CD8-positive, alpha-beta memory T cell (primary cell): Measurements from ENCODE around the gene PTPRJ. TPM values are rescaled to one million over a fixed set of nuclear protein-coding genes. Genes with fewer than 3 reads are reported as not detected.

Source experiments
- CTCF ChIA-PET: fragments of 350-600 bp; sonication (Branson Sonifier 250); formaldehyde crosslinking; loops from one replicate; lab custom pipeline; 2021; ENCODE audit warnings: antibody characterized with exemption; lab: Charles Lee
- POLR2A ChIA-PET: fragments of 350-600 bp; sonication (Branson Sonifier 250); formaldehyde crosslinking; loops from one replicate; lab custom pipeline; 2021; ENCODE audit warnings: antibody characterized with exemption; lab: Charles Lee
- DNase-seq, 5 donors: peaks; one replicate each; pipeline versions ENCODE4 v3.0.0 to v3.0.0-alpha.2; 2020 to 2022; ENCODE audit warnings: mixed read lengths in 1 of 5
- H3K27ac ChIP-seq: one replicate; pipeline ENCODE4 v1.7.0; 2013; ENCODE audit warnings: low read depth, mild to moderate bottlenecking, low read length, moderate library complexity
- H3K27me3 ChIP-seq: 2 replicates; pipeline ENCODE4 v1.7.0; 2013; ENCODE audit warnings: low read length, mild to moderate bottlenecking; ENCODE audit not compliant: insufficient read depth, poor library complexity, severe bottlenecking
- H3K36me3 ChIP-seq: 2 replicates; pipeline ENCODE4 v1.7.0; 2013; ENCODE audit warnings: mild to moderate bottlenecking, low read length, moderate library complexity; ENCODE audit not compliant: insufficient read depth
- H3K4me1 ChIP-seq: 2 replicates; pipeline ENCODE4 v1.7.0; 2013; ENCODE audit warnings: mild to moderate bottlenecking, low read length, moderate library complexity; ENCODE audit not compliant: insufficient read depth
- H3K4me3 ChIP-seq: 2 replicates; pipeline ENCODE4 v1.7.0; 2013; ENCODE audit warnings: mild to moderate bottlenecking, low read length
- H3K9me3 ChIP-seq: 2 replicates; pipeline ENCODE4 v1.7.0; 2013; ENCODE audit warnings: mild to moderate bottlenecking, low read length
- H3K27ac Mint-ChIP-seq, 8 donors: one replicate each; pipeline ENCODE4 v1.8.0; 2020 to 2021; ENCODE audit warnings: mixed read lengths in 8 of 8, mild to moderate bottlenecking in 6 of 8, inconsistent platforms in 3 of 8, moderate library complexity in 3 of 8
- H3K27me3 Mint-ChIP-seq, 2 donors: one replicate each; pipeline ENCODE4 v1.8.0; 2020 to 2021; ENCODE audit warnings: mixed read lengths in 2 of 2, mild to moderate bottlenecking in 1 of 2, moderate library complexity in 1 of 2
- H3K36me3 Mint-ChIP-seq, 3 donors: one replicate each; pipeline ENCODE4 v1.8.0; 2020 to 2021; ENCODE audit warnings: mixed read lengths in 3 of 3, inconsistent platforms in 1 of 3, mild to moderate bottlenecking in 1 of 3
- H3K4me1 Mint-ChIP-seq, 3 donors: one replicate each; pipeline ENCODE4 v1.8.0; 2020 to 2021; ENCODE audit warnings: mixed read lengths in 3 of 3, inconsistent platforms in 1 of 3, mild to moderate bottlenecking in 1 of 3
- H3K4me3 Mint-ChIP-seq, 7 donors: one replicate each; pipeline ENCODE4 v1.8.0; 2020 to 2021; ENCODE audit warnings: mixed read lengths in 7 of 7, mild to moderate bottlenecking in 6 of 7, moderate library complexity in 4 of 7, inconsistent platforms in 2 of 7
- H3K9me3 Mint-ChIP-seq, 5 donors: one replicate each; pipeline ENCODE4 v1.8.0; 2020 to 2022; ENCODE audit warnings: mixed read lengths in 5 of 5, mild to moderate bottlenecking in 3 of 5, moderate library complexity in 2 of 5, inconsistent platforms in 1 of 5
- polyA plus RNA-seq: library from polyadenylated mRNA; unstranded; fragments of 300-500 nt; fragmentation: Illumina TruSeq; gene quantifications from one replicate; pipeline ENCODE4 v1.2.3, GENCODE V29; 2021
- total RNA-seq, 2 experiments: library from RNA; stranded (reverse); gene quantifications; one replicate each; pipeline ENCODE4 v1.2.3, GENCODE V29; 2021

Gene PTPRJ
- total and polyA plus RNA-seq, 3 experiments from 2014 or later: 16.0 to 25.6 (median 25.1) TPM

GRCh38 chr11:47983464-47984397, 3.4 kb downstream of the PTPRJ start:
- H3K9me3 ChIP-seq: no peaks in the 10 kb centered on the region
- H3K27ac ChIP-seq: peak overlapping the region; percentile 44
- no peaks in the 10 kb centered on the region for H3K9me3 Mint-ChIP-seq
- peak overlapping the region; percentile 74 to 97 (median 89) for H3K27ac Mint-ChIP-seq
- CTCF ChIA-PET: interaction anchor here (0.9 to 2.2 kb wide), 4 partner anchors 13 to 126 kb away, joined by 3 to 6 read pairs (median 5); no protein-coding TSS in a partner anchor
- H3K4me3 ChIP-seq: peak overlapping the region; percentile 21
- H3K4me3 Mint-ChIP-seq: peak overlapping the region; percentile 66 to 91 (median 79)
- no peaks in the 10 kb centered on the region for H3K27me3 ChIP-seq
- H3K36me3 Mint-ChIP-seq: peaks cover 0 to 23% (median 2%) of the 10 kb centered on the region in 3 donors
- POLR2A ChIA-PET: interaction anchor here (0.6 to 1.5 kb wide), 4 partner anchors 18 to 48 kb away, joined by 3 to 7 read pairs (median 4); no protein-coding TSS in a partner anchor
- peaks cover 48% of the 10 kb centered on the region for H3K4me1 ChIP-seq
- no peaks in the 10 kb centered on the region for H3K36me3 ChIP-seq
- H3K4me1 Mint-ChIP-seq: peaks cover 54 to 67% (median 62%) of the 10 kb centered on the region in 3 donors
- no peaks in the 10 kb centered on the region for H3K27me3 Mint-ChIP-seq
- DNase-seq: no peak

GRCh38 chr11:47986219-47986618, 5.9 kb downstream of the PTPRJ start:
- POLR2A ChIA-PET: no interaction called here
- Mint-ChIP-seq H3K27ac (peak overlapping the region in 6 of 8 donors; percentile 35 to 82 (median 74)), H3K36me3 (peaks cover 0 to 23% (median 2%) of the 10 kb centered on the region in 3 donors), H3K4me1 (peaks cover 61 to 78% (median 77%) of the 10 kb centered on the region in 3 donors), H3K27me3 (no peaks in the 10 kb centered on the region), H3K4me3 (peak overlapping the region in 3 of 7 donors; percentile 18 to 61 (median 44)), H3K9me3 (no peaks in the 10 kb centered on the region)
- H3K4me1 ChIP-seq: peaks cover 46% of the 10 kb centered on the region
- CTCF ChIA-PET: no interaction called here
- peak overlapping the region; percentile 55 for H3K27ac ChIP-seq
- H3K36me3 ChIP-seq: no peaks in the 10 kb centered on the region
- H3K9me3 ChIP-seq: no peaks in the 10 kb centered on the region
- no peaks in the 10 kb centered on the region for H3K27me3 ChIP-seq
- no peak for DNase-seq
- no peak overlapping the region for H3K4me3 ChIP-seq

- no peaks in the 10 kb centered on the region for H3K9me3 Mint-ChIP-seq
- no peaks in the 10 kb centered on the region for H3K27me3 Mint-ChIP-seq
- Histone ChIP-seq H3K36me3 (no peaks in the 10 kb centered on the region), H3K27me3 (no peaks in the 10 kb centered on the region), H3K4me3 (no peak overlapping the region), H3K27ac (peak overlapping the region; percentile 55), H3K9me3 (no peaks in the 10 kb centered on the region), H3K4me1 (peaks cover 50% of the 10 kb centered on the region)
- no peak for DNase-seq
- H3K4me3 Mint-ChIP-seq: no peak overlapping the region
- ChIA-PET CTCF (no interaction called here), POLR2A (no interaction called here)
- peaks cover 64 to 80% (median 79%) of the 10 kb centered on the region in 3 donors for H3K4me1 Mint-ChIP-seq
- H3K36me3 Mint-ChIP-seq: peaks cover 0 to 22% (median 2%) of the 10 kb centered on the region in 3 donors
- peak overlapping the region in 6 of 8 donors; percentile 54 to 82 (median 74) for H3K27ac Mint-ChIP-seq
Measured at GRCh38 chr11:47986742-47987141, 6.4 kb downstream of the PTPRJ start.

GRCh38 chr11:47987310-47987709, 7.0 kb downstream of the PTPRJ start:
- no peaks in the 10 kb centered on the region for H3K36me3 ChIP-seq
- DNase-seq: no peak
- H3K36me3 Mint-ChIP-seq: peaks cover 0 to 17% (median 2%) of the 10 kb centered on the region in 3 donors
- H3K27me3 Mint-ChIP-seq: no peaks in the 10 kb centered on the region
- H3K27ac ChIP-seq: no peak overlapping the region
- H3K27ac Mint-ChIP-seq: peak overlapping the region; percentile 5 to 86 (median 60)
- ChIA-PET POLR2A (no interaction called here), CTCF (no interaction called here)
- H3K4me3 ChIP-seq: no peak overlapping the region
- peaks cover 58 to 79% (median 77%) of the 10 kb centered on the region in 3 donors for H3K4me1 Mint-ChIP-seq
- H3K4me3 Mint-ChIP-seq: peak overlapping the region in 3 of 7 donors; percentile 15 to 79 (median 33)
- H3K9me3 Mint-ChIP-seq: no peaks in the 10 kb centered on the region
- no peaks in the 10 kb centered on the region for H3K9me3 ChIP-seq
- peaks cover 49% of the 10 kb centered on the region for H3K4me1 ChIP-seq
- H3K27me3 ChIP-seq: no peaks in the 10 kb centered on the region

- no peak for DNase-seq
- H3K4me3 Mint-ChIP-seq: peak overlapping the region in 3 of 7 donors; percentile 33 to 73 (median 41)
Measured at GRCh38 chr11:47987781-47988180, 7.4 kb downstream of the PTPRJ start.

GRCh38 chr11:47989779-47990178, 9.4 kb downstream of the PTPRJ start:
- POLR2A ChIA-PET: no interaction called here
- H3K27ac Mint-ChIP-seq: peak overlapping the region in 7 of 8 donors; percentile 22 to 82 (median 40)
- H3K9me3 ChIP-seq: no peaks in the 10 kb centered on the region

More at GRCh38 chr11:47987781-47988180, 7.4 kb downstream of the PTPRJ start:
- CTCF ChIA-PET: no interaction called here
- H3K27ac ChIP-seq: no peak overlapping the region
- peak overlapping the region; percentile 54 to 89 (median 71) for H3K27ac Mint-ChIP-seq
- H3K36me3 Mint-ChIP-seq: peaks cover 0 to 15% (median 2%) of the 10 kb centered on the region in 3 donors
- no peaks in the 10 kb centered on the region for H3K9me3 Mint-ChIP-seq
- H3K4me1 Mint-ChIP-seq: peaks cover 58 to 79% (median 77%) of the 10 kb centered on the region in 3 donors
- POLR2A ChIA-PET: no interaction called here
- H3K4me1 ChIP-seq: peaks cover 51% of the 10 kb centered on the region
- H3K4me3 ChIP-seq: no peak overlapping the region
- no peaks in the 10 kb centered on the region for H3K27me3 Mint-ChIP-seq
- H3K9me3 ChIP-seq: no peaks in the 10 kb centered on the region
- H3K36me3 ChIP-seq: no peaks in the 10 kb centered on the region
- no peaks in the 10 kb centered on the region for H3K27me3 ChIP-seq

GRCh38 chr11:47991266-47991830, 11.0 kb downstream of the PTPRJ start:
- POLR2A ChIA-PET: no interaction called here
- peaks cover 40 to 78% (median 65%) of the 10 kb centered on the region in 3 donors for H3K4me1 Mint-ChIP-seq
- peak overlapping the region; percentile 44 for H3K27ac ChIP-seq

More at GRCh38 chr11:47989779-47990178, 9.4 kb downstream of the PTPRJ start:
- Histone ChIP-seq H3K4me3 (no peak overlapping the region), H3K36me3 (no peaks in the 10 kb centered on the region), H3K27ac (no peak overlapping the region), H3K4me1 (peaks cover 36% of the 10 kb centered on the region), H3K27me3 (no peaks in the 10 kb centered on the region)
- no peak for DNase-seq
- Mint-ChIP-seq H3K27me3 (no peaks in the 10 kb centered on the region), H3K4me1 (peaks cover 44 to 73% (median 66%) of the 10 kb centered on the region in 3 donors), H3K4me3 (peak overlapping the region in 2 of 7 donors; percentile 20 to 33), H3K9me3 (no peaks in the 10 kb centered on the region), H3K36me3 (peaks cover 0 to 9% (median 2%) of the 10 kb centered on the region in 3 donors)
- CTCF ChIA-PET: interaction anchor here (0.7 to 1.2 kb wide), 3 partner anchors 9 to 120 kb away, joined by 3 read pairs; no protein-coding TSS in a partner anchor

More at GRCh38 chr11:47991266-47991830, 11.0 kb downstream of the PTPRJ start:
- H3K4me3 Mint-ChIP-seq: peak overlapping the region; percentile 15 to 76 (median 70)
- Histone ChIP-seq H3K27me3 (no peaks in the 10 kb centered on the region), H3K9me3 (no peaks in the 10 kb centered on the region), H3K4me1 (peaks cover 36% of the 10 kb centered on the region), H3K4me3 (peak overlapping the region; percentile 20), H3K36me3 (no peaks in the 10 kb centered on the region)
- CTCF ChIA-PET: no interaction called here
- H3K27ac Mint-ChIP-seq: peak overlapping the region; percentile 53 to 97 (median 84)
- no peaks in the 10 kb centered on the region for H3K27me3 Mint-ChIP-seq
- no peak for DNase-seq
- no peaks in the 10 kb centered on the region for H3K9me3 Mint-ChIP-seq
- H3K36me3 Mint-ChIP-seq: peaks cover 0 to 6% (median 2%) of the 10 kb centered on the region in 3 donors
